DMS53 treated with DMSO at 0.1 percent for 48 hours (cell line): ENCODE results near the gene FAM47E.
"Not testable (repeated sequence)": the region's sequence is repeated elsewhere in the genome, so short reads cannot be mapped to it uniquely, and the experiment has no call there.

Experiments
- DNase-seq: peaks from one replicate; lab custom pipeline; 2025; ENCODE audit not compliant: unreplicated experiment; lab: John Stamatoyannopoulos, UW

Gene FAM47E

GRCh38 chr4:76224171-76224570, 27.4 kb upstream of the FAM47E start:
- no peak for DNase-seq

- no peak for DNase-seq
Measured at GRCh38 chr4:76226418-76226817, 25.1 kb upstream of the FAM47E start.

GRCh38 chr4:76232681-76233080, 18.8 kb upstream of the FAM47E start:
- no peak for DNase-seq

GRCh38 chr4:76233083-76233482, 18.4 kb upstream of the FAM47E start:
- no peak for DNase-seq

GRCh38 chr4:76233529-76233928, 18.0 kb upstream of the FAM47E start:
- DNase-seq, result no peak

GRCh38 chr4:76233967-76234678, 17.4 kb upstream of the FAM47E start:
- peak; percentile 67 for DNase-seq

GRCh38 chr4:76234679-76235044, 16.9 kb upstream of the FAM47E start:
- no peak for DNase-seq

GRCh38 chr4:76235407-76235806, 16.1 kb upstream of the FAM47E start:
- no peak for DNase-seq

- DNase-seq, result peak; percentile 61
Measured at GRCh38 chr4:76235915-76236314, 15.6 kb upstream of the FAM47E start.

- DNase-seq, result no peak
Measured at GRCh38 chr4:76238236-76238635, 13.3 kb upstream of the FAM47E start.

GRCh38 chr4:76238701-76239100, 12.8 kb upstream of the FAM47E start:
- DNase-seq, result no peak

GRCh38 chr4:76240236-76240635, 11.3 kb upstream of the FAM47E start:
- no peak for DNase-seq

- not testable (repeated sequence) for DNase-seq
Measured at GRCh38 chr4:76243877-76244276, 7.6 kb upstream of the FAM47E start.

- DNase-seq, result no peak
Measured at GRCh38 chr4:76246025-76246424, 5.5 kb upstream of the FAM47E start.

GRCh38 chr4:76246852-76247251, 4.7 kb upstream of the FAM47E start:
- DNase-seq, result no peak

GRCh38 chr4:76250962-76251361, 559 bp upstream of the FAM47E start:
- DNase-seq, result peak; percentile 33

GRCh38 chr4:76252271-76252653, 741 bp downstream of the FAM47E start:
- no peak for DNase-seq

GRCh38 chr4:76253511-76253910, 2.0 kb downstream of the FAM47E start:
- no peak for DNase-seq

GRCh38 chr4:76256032-76256431, 4.5 kb downstream of the FAM47E start:
- DNase-seq, result no peak

GRCh38 chr4:76256968-76257367, 5.4 kb downstream of the FAM47E start:
- DNase-seq, result no peak

GRCh38 chr4:76257824-76258223, 6.3 kb downstream of the FAM47E start:
- no peak for DNase-seq

- DNase-seq, result no peak
Measured at GRCh38 chr4:76260571-76260970, 9.1 kb downstream of the FAM47E start.

GRCh38 chr4:76265631-76266218, 14.2 kb downstream of the FAM47E start:
- no peak for DNase-seq
